AG04450 (cell line): ENCODE data around the gene CYTH2. TPM values are rescaled to one million over a fixed set of nuclear protein-coding genes. Genes with fewer than 3 reads are reported as not detected.

Source experiments
- CTCF ChIA-PET: fragments of 300-600, 350-600 bp; formaldehyde crosslinking; extraction: SDS; loops from one replicate; lab custom pipeline; 2022; ENCODE audit warnings: antibody characterized with exemption, inconsistent platforms; lab: Charles Lee
- POLR2A ChIA-PET: fragments of 350-600 bp; formaldehyde crosslinking; extraction: SDS; loops from one replicate; lab custom pipeline; 2021; ENCODE audit warnings: antibody characterized with exemption, inconsistent platforms; lab: Yijun Ruan, JAX
- DNase-seq: peaks from one replicate; pipeline ENCODE4 v3.0.0-alpha.2; 2011; ENCODE audit warnings: low read depth, low spot score
- H3K27ac ChIP-seq: one replicate; pipeline ENCODE4 v1.5.1; 2012; ENCODE audit warnings: low read depth, low read length, control low read depth
- H3K27me3 ChIP-seq: one replicate; pipeline ENCODE4 v1.6.0; 2012; ENCODE audit warnings: low read length; ENCODE audit not compliant: control insufficient read depth, insufficient read depth
- H3K4me3 ChIP-seq: 2 replicates; pipeline ENCODE4 v1.5.1; 2011; ENCODE audit warnings: mild to moderate bottlenecking, low read depth, low read length, control low read depth
- H3K9me3 ChIP-seq: 2 replicates; pipeline ENCODE4 v1.5.1; 2012; ENCODE audit warnings: low read length; ENCODE audit not compliant: control insufficient read depth, insufficient read depth
- CTCF ChIP-seq: IDR thresholded peaks from 2 replicates; pipeline ENCODE4 v1.5.1; 2011; ENCODE audit warnings: low read depth, low read length, control low read depth, inconsistent platforms
- polyA plus RNA-seq: library from polyadenylated mRNA; depleted of rRNA; stranded (reverse); fragments of >200 nt; gene quantifications from 2 replicates; pipeline ENCODE4 v1.2.3, GENCODE V29; 2011

The CYTH2 gene
- polyA plus RNA-seq, 1 experiment, result 29.3 TPM

- no peaks in the 10 kb centered on the region; the same call in 1 of the 2 replicates for H3K9me3 ChIP-seq
- CTCF ChIA-PET, result interaction anchor here (1.1 to 1.3 kb wide), 2 partner anchors 17 to 28 kb away, joined by 3 to 4 read pairs; no protein-coding TSS in a partner anchor
- DNase-seq, result no peak
- no peak overlapping the region for H3K27ac ChIP-seq
- no peak overlapping the region for H3K4me3 ChIP-seq
- POLR2A ChIA-PET, result interaction anchor here (0.5 kb wide), 1 partner anchor 715 kb away, joined by 10 read pairs; no protein-coding TSS in a partner anchor
- TF ChIP-seq CTCF, result no peak
- no peaks in the 10 kb centered on the region for H3K27me3 ChIP-seq
Measured at GRCh38 chr19:48461982-48462655, 7.0 kb upstream of the CYTH2 start.

- no peak overlapping the region for H3K4me3 ChIP-seq
- H3K9me3 ChIP-seq, result no peaks in the 10 kb centered on the region; the same call in 1 of the 2 replicates
- TF ChIP-seq CTCF, result no peak
- ChIA-PET POLR2A (no interaction called here), CTCF (no interaction called here)
- no peak for DNase-seq
- H3K27me3 ChIP-seq, result no peaks in the 10 kb centered on the region
- no peak overlapping the region for H3K27ac ChIP-seq
Measured at GRCh38 chr19:48465215-48465614, 4.0 kb upstream of the CYTH2 start.

- DNase-seq, result peak; percentile 15
- POLR2A ChIA-PET, result no interaction called here
- TF ChIP-seq CTCF, result no peak
- CTCF ChIA-PET, result interaction anchor here (0.6 to 1.5 kb wide), 4 partner anchors 23 to 121 kb away, joined by 3 to 4 read pairs (median 3); no protein-coding TSS in a partner anchor
- Histone ChIP-seq H3K27ac (peak overlapping the region; percentile 21), H3K9me3 (no peaks in the 10 kb centered on the region; the same call in 1 of the 2 replicates), H3K27me3 (no peaks in the 10 kb centered on the region), H3K4me3 (no peak overlapping the region)
Measured at GRCh38 chr19:48466561-48467325, 2.4 kb upstream of the CYTH2 start.

- no peak for TF ChIP-seq CTCF
- Histone ChIP-seq H3K4me3 (peak overlapping the region; percentile 86), H3K27me3 (no peaks in the 10 kb centered on the region), H3K9me3 (no peaks in the 10 kb centered on the region; the same call in 1 of the 2 replicates), H3K27ac (peak overlapping the region; percentile 97)
- DNase-seq, result peak; percentile 100
- ChIA-PET CTCF (no interaction called here), POLR2A (no interaction called here)
Measured at GRCh38 chr19:48468772-48469288, 339 bp upstream of the CYTH2 start.
